IMR-90 (cell line): ENCODE measurements around the gene FLVCR2. TPM values are rescaled to one million over a fixed set of nuclear protein-coding genes. Genes with fewer than 3 reads are reported as not detected.

Source experiments
- ATAC-seq: fragments of 200-7000 bp; cut with Tn5 transposase; 2 replicates; pipeline ENCODE4 v1.9.1; 2020; ENCODE audit warnings: low read depth, mild to moderate bottlenecking, moderate library complexity
- BruUV-seq: library from RNA; stranded (reverse); fragments of 400-500 nt; replicated peaks from 2 replicates; lab custom pipeline; 2021; lab: Mats Ljungman, UMichigan
- CTCF ChIA-PET: fragments of 300-600 bp; formaldehyde crosslinking; extraction: SDS; loops from one replicate; lab custom pipeline; 2021; ENCODE audit warnings: antibody characterized with exemption; lab: Yijun Ruan, JAX
- POLR2A ChIA-PET: fragments of 300-600 bp; sonication (Branson Sonifier 250); formaldehyde crosslinking; loops from one replicate; lab custom pipeline; 2022; ENCODE audit warnings: antibody characterized with exemption; ENCODE audit not compliant: unreplicated experiment; lab: Charles Lee
- DNase-seq: peaks from one replicate; pipeline ENCODE4 v3.0.0; 2013
- H2AFZ ChIP-seq: replicated peaks from 2 replicates; pipeline ENCODE3; 2013; ENCODE audit warnings: low read length, mild to moderate bottlenecking; ENCODE audit not compliant: poor library complexity
- H2AK5ac ChIP-seq: 2 replicates; pipeline ENCODE4 v1.6.1; 2013; ENCODE audit warnings: low read depth, low read length, inconsistent platforms
- H2AK9ac ChIP-seq: replicated peaks from 2 replicates; pipeline ENCODE3; 2013; ENCODE audit warnings: mild to moderate bottlenecking, low read depth, low read length, moderate library complexity; ENCODE audit not compliant: poor library complexity
- H2BK120ac ChIP-seq: 2 replicates; pipeline ENCODE4 v1.6.1; 2013; ENCODE audit warnings: low read depth, low read length, inconsistent platforms
- H2BK15ac ChIP-seq: 3 replicates; pipeline ENCODE4 v1.6.1; 2013; ENCODE audit warnings: low read depth, low read length, inconsistent platforms
- H2BK20ac ChIP-seq: 2 replicates; pipeline ENCODE4 v1.6.1; 2013; ENCODE audit warnings: low read depth, mild to moderate bottlenecking, inconsistent platforms, low read length, moderate library complexity
- H2BK5ac ChIP-seq: 2 replicates; pipeline ENCODE4 v1.6.1; 2013; ENCODE audit warnings: mild to moderate bottlenecking, low read depth, low read length, inconsistent platforms; ENCODE audit not compliant: poor library complexity, severe bottlenecking
- H3K14ac ChIP-seq: replicated peaks from 2 replicates; pipeline ENCODE4 v1.6.1; 2013; ENCODE audit warnings: low read depth, low read length, inconsistent platforms
- H3K18ac ChIP-seq: 2 replicates; pipeline ENCODE4 v1.6.1; 2013; ENCODE audit warnings: low read depth, low read length, control low read depth
- H3K23ac ChIP-seq: 2 replicates; pipeline ENCODE4 v1.6.1; 2013; ENCODE audit warnings: low read depth, low read length, inconsistent platforms
- H3K27ac ChIP-seq: 2 replicates; pipeline ENCODE4 v1.5.1; 2013; ENCODE audit warnings: mild to moderate bottlenecking, control low read depth, low read length; ENCODE audit not compliant: insufficient read depth
- H3K27me3 ChIP-seq: 2 replicates; pipeline ENCODE4 v1.6.1; 2013; ENCODE audit warnings: low read length; ENCODE audit not compliant: control insufficient read depth, insufficient read depth
- H3K36me3 ChIP-seq: 2 replicates; pipeline ENCODE4 v1.6.1; 2013; ENCODE audit warnings: low read length, mixed read lengths; ENCODE audit not compliant: control insufficient read depth, insufficient read depth
- H3K4ac ChIP-seq: 2 replicates; pipeline ENCODE4 v1.6.1; 2013; ENCODE audit warnings: low read depth, low read length, inconsistent platforms
- H3K4me1 ChIP-seq: 2 replicates; pipeline ENCODE4 v1.6.1; 2013; ENCODE audit warnings: low read length, mixed read lengths; ENCODE audit not compliant: control insufficient read depth, insufficient read depth
- H3K4me2 ChIP-seq: 2 replicates; pipeline ENCODE4 v1.6.1; 2013; ENCODE audit warnings: low read depth, mild to moderate bottlenecking, control low read depth, low read length, moderate library complexity
- H3K4me3 ChIP-seq: 2 replicates; pipeline ENCODE4 v1.5.1; 2013; ENCODE audit warnings: low read depth, mild to moderate bottlenecking, control low read depth, low read length, moderate library complexity; ENCODE audit not compliant: insufficient read depth
- H3K56ac ChIP-seq: 2 replicates; pipeline ENCODE4 v1.6.1; 2013; ENCODE audit warnings: low read length, inconsistent platforms; ENCODE audit not compliant: insufficient read depth; ENCODE audit errors: extremely low read depth
- H3K79me1 ChIP-seq, 2 experiments: 2 replicates each; pipeline ENCODE4 v1.6.1; 2013; ENCODE audit warnings: low read length in 2 of 2, inconsistent platforms in 1 of 2, low read depth in 1 of 2
- H3K9ac ChIP-seq: 2 replicates; pipeline ENCODE4 v1.6.1; 2013; ENCODE audit warnings: low read depth, low read length, control low read depth
- H3K9me1 ChIP-seq: 2 replicates; pipeline ENCODE4 v1.6.1; 2013; ENCODE audit warnings: low read length, inconsistent platforms; ENCODE audit not compliant: insufficient read depth
- H3K9me3 ChIP-seq: 2 replicates; pipeline ENCODE4 v1.6.1; 2013; ENCODE audit warnings: low read length; ENCODE audit not compliant: control insufficient read depth, insufficient read depth
- H4K20me1 ChIP-seq: 2 replicates; pipeline ENCODE4 v1.6.1; 2013; ENCODE audit warnings: low read length, inconsistent platforms; ENCODE audit not compliant: insufficient read depth
- H4K5ac ChIP-seq: 2 replicates; pipeline ENCODE4 v1.6.1; 2013; ENCODE audit warnings: mild to moderate bottlenecking, low read depth, low read length, control low read depth
- H4K8ac ChIP-seq, 2 experiments: 2 replicates each; pipeline ENCODE4 v1.6.1; 2013; ENCODE audit warnings: low read depth in 2 of 2, low read length in 2 of 2, control low read depth in 1 of 2, inconsistent platforms in 1 of 2
- H4K91ac ChIP-seq: 2 replicates; pipeline ENCODE4 v1.6.1; 2013; ENCODE audit warnings: low read depth, low read length, inconsistent platforms; ENCODE audit not compliant: insufficient read depth
- CEBPB ChIP-seq: IDR thresholded peaks from 2 replicates; pipeline ENCODE4 v1.6.1; 2012; ENCODE audit warnings: low read depth, low read length, improper control_type of control experiment
- CHD1 ChIP-seq: IDR thresholded peaks from 2 replicates; pipeline ENCODE4 v1.6.1; 2012; ENCODE audit warnings: low read depth, low read length, improper control_type of control experiment
- FOS ChIP-seq: fragments of 150-350 bp; IDR thresholded peaks from 2 replicates; pipeline ENCODE4 v1.6.1; 2016; ENCODE audit warnings: low read depth, low read length
- MAFK ChIP-seq: IDR thresholded peaks from 2 replicates; pipeline ENCODE4 v1.6.1; 2012; ENCODE audit warnings: low read depth, low read length, improper control_type of control experiment
- RAD21 ChIP-seq: IDR thresholded peaks from 2 replicates; pipeline ENCODE4 v1.6.1; 2012; ENCODE audit warnings: low read length, improper control_type of control experiment
- SMC3 ChIP-seq: fragments of 150-350 bp; IDR thresholded peaks from 2 replicates; pipeline ENCODE4 v1.6.1; 2016; ENCODE audit warnings: low read depth, mild to moderate bottlenecking, antibody characterized with exemption, low read length, moderate library complexity
- WGBS, 2 experiments: methylation state at CpG; one replicate each; pipeline versions ENCODE4 v1.1.5 to v1.1.7; 2013; ENCODE audit warnings: missing lambda C conversion rate in 2 of 2; ENCODE audit not compliant: insufficient read length in 1 of 2; ENCODE audit errors: extremely low coverage in 2 of 2; 5-methylcytosine and 5-hydroxymethylcytosine counted together
- dilution Hi-C: fragments of 300-500 bp; cut with HindIII; formaldehyde crosslinking; loops from one replicate; pipeline ENCODE4 v1.14.3; 2018; ENCODE audit warnings: low sequenced_read_pairs; ENCODE audit not compliant: unreplicated experiment
- in situ Hi-C: fragments of 300-500 bp; cut with MboI; formaldehyde crosslinking; loops from 3 replicates; pipeline ENCODE4 v1.14.3; 2019; ENCODE audit warnings: low sequenced_read_pairs, inconsistent platforms, mixed read lengths
- intact Hi-C: fragments of 100-400 bp; cut with micrococcal nuclease; formaldehyde crosslinking; loops from 2 replicates; pipeline ENCODE4 v1.10.0; 2022
- polyA plus RNA-seq, 3 experiments: library from polyadenylated mRNA; depleted of rRNA; stranded (reverse); fragments of >200 nt; gene quantifications; 2 replicates each; pipeline ENCODE4 v1.2.3, GENCODE V29; 2012; ENCODE audit warnings: low replicate concordance in 1 of 3
- total RNA-seq: library from RNA; depleted of rRNA; stranded (reverse); fragments of >200 nt; gene quantifications from 2 replicates; pipeline ENCODE4 v1.2.3, GENCODE V29; 2012
- TF ChIP-seq, protein P1 (sequence below): fragments of 150-350 bp; IDR thresholded peaks from 2 replicates; pipeline ENCODE4 v1.6.1; 2016; ENCODE audit warnings: low read depth, mild to moderate bottlenecking, low read length, moderate library complexity, borderline replicate concordance
- TF ChIP-seq, protein P2 (sequence below): fragments of 150-350 bp; IDR thresholded peaks from 2 replicates; pipeline ENCODE4 v1.6.1; 2017; ENCODE audit warnings: mild to moderate bottlenecking, antibody characterized with exemption, low read length, low read depth

Gene FLVCR2
- total and polyA plus RNA-seq, 2 of the 4 experiments (the other 2 are of a cell fraction) = 0.94 to 1.4 TPM

DNA sequence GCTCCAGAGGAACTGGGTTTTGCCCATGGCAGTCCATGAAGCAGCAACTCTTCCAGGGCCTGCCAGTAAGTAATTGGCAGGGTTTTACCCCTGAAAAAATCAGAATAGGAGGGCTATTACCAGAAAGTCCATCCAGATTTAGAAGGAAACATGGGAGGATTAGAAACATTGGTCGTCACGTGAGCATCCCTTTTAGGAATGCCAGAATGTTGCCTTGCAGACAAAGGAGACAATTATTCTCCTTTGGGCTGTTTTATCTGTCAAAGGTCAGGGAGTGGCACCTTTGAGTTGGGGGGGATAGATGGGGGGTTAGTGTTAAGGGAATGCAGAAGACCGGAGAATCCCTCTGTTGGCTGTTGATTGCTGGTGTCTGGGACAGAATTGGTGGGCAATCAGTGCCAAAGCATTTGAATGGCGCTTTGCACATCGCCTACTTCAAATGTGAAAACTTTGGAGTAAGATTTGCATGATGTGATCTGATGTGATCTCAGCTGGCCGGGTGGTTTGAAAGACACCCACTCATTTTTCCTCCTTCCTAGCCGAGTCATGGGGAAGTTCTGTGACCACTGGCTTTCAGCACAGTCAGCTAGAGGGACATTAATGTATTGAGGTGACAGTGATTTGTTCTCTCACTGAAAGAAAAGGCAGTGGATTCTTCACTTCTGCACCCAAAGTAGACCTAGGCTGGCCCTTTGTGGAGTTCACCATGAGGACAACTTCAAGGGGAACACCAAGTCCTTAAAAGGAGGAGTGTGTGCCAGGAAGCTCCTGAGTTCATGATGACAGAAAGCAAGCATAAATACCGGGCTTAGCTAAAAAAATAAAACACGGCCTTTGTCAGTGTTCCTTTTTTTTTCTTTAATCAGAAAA, 31.4 kb downstream of the FLVCR2 start (continued):
- TF ChIP-seq SMC3 = no peak

DNA sequence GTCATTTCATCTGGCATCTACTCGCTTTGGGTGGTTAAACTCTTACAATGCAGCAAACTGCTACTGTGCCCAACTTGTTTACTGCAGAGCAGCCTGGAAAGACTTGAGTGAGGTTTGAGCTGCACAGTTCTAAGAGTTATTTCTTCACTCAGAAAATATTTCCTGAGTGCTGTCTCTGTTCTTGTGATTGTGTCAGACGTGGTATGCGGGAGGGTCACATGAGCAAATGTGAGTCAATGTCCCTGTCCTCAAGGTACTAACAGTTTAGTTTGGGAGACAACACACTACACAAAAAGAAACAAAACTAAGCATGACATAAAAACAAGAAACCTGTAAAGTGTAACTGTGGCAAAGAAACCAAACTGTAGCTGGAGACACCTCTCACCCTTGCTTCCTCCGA, 32.4 kb downstream of the FLVCR2 start:
- no peak overlapping the region for H3K4me2 ChIP-seq
- no peaks in the 10 kb centered on the region for H3K79me1 ChIP-seq
- H2BK20ac ChIP-seq = no peak overlapping the region
- no peak overlapping the region for H2AFZ ChIP-seq
- no peak overlapping the region for H3K27ac ChIP-seq
- BruUV-seq = no TSS peak
- H3K18ac ChIP-seq = no peak overlapping the region
- no peaks in the 10 kb centered on the region for H3K9me1 ChIP-seq
- no peak overlapping the region for H3K9ac ChIP-seq
- peaks cover 15% of the 10 kb centered on the region for H3K9me3 ChIP-seq
- no CpG with 5 or more reads among the region's 4 CpGs for WGBS, 2 experiments
- DNase-seq (no peak), ATAC-seq (no peak)
- dilution Hi-C loops = no loop called here
- H4K8ac ChIP-seq = no peak overlapping the region
- no peak overlapping the region for H3K23ac ChIP-seq
- H2AK5ac ChIP-seq = no peak overlapping the region
- in situ Hi-C loops = no loop called here
- H2BK5ac ChIP-seq = no peak overlapping the region
- no peak overlapping the region for H3K56ac ChIP-seq
- ChIA-PET POLR2A (no interaction called here), CTCF (interaction anchor here (0.7 kb wide), 1 partner anchor 12 kb away, joined by 3 read pairs; no protein-coding TSS in a partner anchor)
- H3K27me3 ChIP-seq = peaks cover 25% of the 10 kb centered on the region
- TF ChIP-seq, protein P1, sequence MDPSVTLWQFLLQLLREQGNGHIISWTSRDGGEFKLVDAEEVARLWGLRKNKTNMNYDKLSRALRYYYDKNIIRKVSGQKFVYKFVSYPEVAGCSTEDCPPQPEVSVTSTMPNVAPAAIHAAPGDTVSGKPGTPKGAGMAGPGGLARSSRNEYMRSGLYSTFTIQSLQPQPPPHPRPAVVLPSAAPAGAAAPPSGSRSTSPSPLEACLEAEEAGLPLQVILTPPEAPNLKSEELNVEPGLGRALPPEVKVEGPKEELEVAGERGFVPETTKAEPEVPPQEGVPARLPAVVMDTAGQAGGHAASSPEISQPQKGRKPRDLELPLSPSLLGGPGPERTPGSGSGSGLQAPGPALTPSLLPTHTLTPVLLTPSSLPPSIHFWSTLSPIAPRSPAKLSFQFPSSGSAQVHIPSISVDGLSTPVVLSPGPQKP = no peak
- TF ChIP-seq, protein P2, sequence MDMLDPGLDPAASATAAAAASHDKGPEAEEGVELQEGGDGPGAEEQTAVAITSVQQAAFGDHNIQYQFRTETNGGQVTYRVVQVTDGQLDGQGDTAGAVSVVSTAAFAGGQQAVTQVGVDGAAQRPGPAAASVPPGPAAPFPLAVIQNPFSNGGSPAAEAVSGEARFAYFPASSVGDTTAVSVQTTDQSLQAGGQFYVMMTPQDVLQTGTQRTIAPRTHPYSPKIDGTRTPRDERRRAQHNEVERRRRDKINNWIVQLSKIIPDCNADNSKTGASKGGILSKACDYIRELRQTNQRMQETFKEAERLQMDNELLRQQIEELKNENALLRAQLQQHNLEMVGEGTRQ = peak; percentile 32; the same call in 1 of the 2 replicates
- TF ChIP-seq RAD21 = no peak
- TF ChIP-seq FOS = no peak
- TF ChIP-seq MAFK = no peak
- no peak for TF ChIP-seq CHD1
- TF ChIP-seq CEBPB = no peak
- H4K91ac ChIP-seq = no peak overlapping the region
- peaks cover 2% of the 10 kb centered on the region; the same call in 1 of the 2 replicates for H3K4me1 ChIP-seq
- no peaks in the 10 kb centered on the region for H3K36me3 ChIP-seq
- H2BK15ac ChIP-seq = no peak overlapping the region
- no peak overlapping the region for H2AK9ac ChIP-seq
- intact Hi-C loops = no loop called here
- no peak overlapping the region for H4K5ac ChIP-seq
- no peak overlapping the region for H3K14ac ChIP-seq
- H4K20me1 ChIP-seq = no peaks in the 10 kb centered on the region
- no peak overlapping the region for H3K4me3 ChIP-seq
- no peak overlapping the region for H2BK120ac ChIP-seq
- no peak overlapping the region for H3K4ac ChIP-seq
